Measurements from ENCODE around the gene MOB3B.

The MOB3B gene

DNA sequence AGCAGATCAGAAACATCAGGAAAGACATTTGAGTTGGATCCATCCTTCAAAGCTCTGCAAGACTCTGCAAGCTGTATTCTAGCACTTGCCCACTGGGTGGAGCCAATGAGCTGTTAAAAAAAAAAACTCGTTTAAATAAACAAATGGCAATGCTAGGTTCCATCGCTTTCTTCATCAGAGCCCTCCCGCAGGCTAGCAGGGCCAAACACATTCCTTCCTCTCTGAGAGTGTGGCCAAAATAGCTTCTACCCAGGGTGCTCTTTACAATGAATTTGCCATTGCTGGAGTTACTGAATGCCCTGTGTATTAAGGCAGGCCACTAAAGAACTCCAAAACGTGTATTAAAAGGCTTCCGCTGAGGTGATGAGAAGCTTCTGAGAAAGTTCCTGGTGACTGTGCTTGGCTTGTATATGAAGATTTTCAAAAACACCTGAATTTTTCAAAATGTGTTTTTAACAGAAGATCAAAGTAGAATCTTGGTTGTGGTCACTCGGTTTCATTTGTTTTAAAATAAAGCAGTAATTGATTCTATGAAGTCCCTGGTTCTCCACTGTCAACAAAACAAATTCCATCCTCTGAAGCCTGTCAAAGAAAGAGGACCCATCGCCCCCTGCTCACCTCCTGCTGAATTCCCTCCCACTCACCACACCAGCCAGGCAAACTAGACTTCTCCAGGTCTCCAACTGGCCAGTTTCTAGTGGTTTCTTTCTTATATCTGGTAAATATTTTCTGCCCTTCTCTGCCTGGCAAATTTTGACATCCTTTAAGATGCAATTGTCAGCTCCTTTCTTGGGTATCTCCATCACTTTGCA, 196.2 kb downstream of the MOB3B start:
- peak; percentile 2 for DNase-seq

GRCh38 chr9:27331393-27331792, 198.2 kb downstream of the MOB3B start:
- no peak for DNase-seq

DNA sequence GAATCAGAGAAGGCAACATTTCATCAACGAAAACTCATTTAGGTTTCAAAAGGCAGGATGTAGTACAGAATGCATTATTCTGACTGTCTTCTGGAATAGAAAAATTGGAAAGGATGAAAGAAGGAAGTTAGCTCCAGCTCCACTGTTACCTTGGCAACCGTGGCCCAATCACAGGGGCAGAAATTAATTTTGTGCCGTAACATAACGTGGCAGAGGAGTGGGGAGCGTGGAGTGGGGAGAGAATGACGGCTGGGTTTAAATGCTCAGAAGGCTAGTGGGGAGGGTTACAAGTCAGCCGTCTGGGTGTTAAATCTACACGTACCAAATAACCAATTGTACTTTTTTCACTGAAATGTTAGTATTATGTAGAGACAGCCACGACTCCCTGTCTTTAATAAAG, 200.3 kb downstream of the MOB3B start:
- DNase-seq, result no peak

- no peak for DNase-seq
These were observed 201.1 kb downstream of the MOB3B start for GRCh38 chr9:27328483-27328882.

DNA sequence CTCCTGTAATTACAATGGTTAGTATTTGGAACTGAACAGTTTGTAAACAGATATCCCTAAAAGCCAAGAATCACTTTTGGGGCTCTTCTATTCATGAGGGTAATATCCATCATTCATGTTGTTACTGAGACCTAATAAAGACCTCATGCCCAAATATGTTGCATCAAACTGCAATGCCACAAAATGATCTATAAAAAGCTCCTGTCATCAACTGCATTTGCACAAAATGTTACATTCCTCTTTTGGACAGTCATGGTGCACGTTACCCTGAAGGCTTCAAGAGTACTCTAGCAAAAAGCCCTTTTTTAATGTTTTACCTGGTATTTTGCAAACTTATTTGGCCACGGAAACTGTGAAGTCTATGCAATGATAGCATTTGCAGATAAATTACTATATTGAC, 218.4 kb downstream of the MOB3B start:
- DNase-seq, result no peak

- no peak for DNase-seq
These were observed 219.0 kb downstream of the MOB3B start for GRCh38 chr9:27310582-27310981.

GRCh38 chr9:27308691-27309390, 220.8 kb downstream of the MOB3B start:
- no peak for DNase-seq

- no peak for DNase-seq
These were observed 225.1 kb downstream of the MOB3B start for GRCh38 chr9:27304521-27304920.

GRCh38 chr9:27303219-27303618, 226.4 kb downstream of the MOB3B start:
- no peak for DNase-seq

DNA sequence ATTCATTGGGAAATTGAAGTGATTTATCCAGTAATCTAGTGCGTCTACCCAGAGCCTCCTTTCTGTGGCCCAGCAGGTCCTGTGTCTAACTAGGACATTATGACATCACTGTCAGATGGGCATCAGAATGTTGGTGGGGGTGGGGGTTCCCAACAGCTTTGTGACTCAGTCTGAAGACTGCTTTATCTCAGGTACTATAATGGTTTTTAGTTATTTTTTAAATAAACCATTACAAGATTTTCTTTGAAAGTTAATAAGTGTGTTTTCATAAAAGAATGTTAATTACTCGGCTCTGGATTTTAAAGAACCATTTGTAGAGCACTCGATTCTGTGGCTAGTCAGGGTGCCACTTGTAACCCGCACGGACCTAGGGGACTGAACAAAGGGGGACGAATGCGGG, 232.6 kb downstream of the MOB3B start, which contains the start of gene EQTN:
Gene EQTN (minus strand): TSS at position 101 of the 400 bp plus-strand sequence. CDS start 95 bp downstream, at position 6.
- no peak for DNase-seq

- no peak for DNase-seq
These were observed 235.6 kb downstream of the MOB3B start for GRCh38 chr9:27293996-27294395.

DNA sequence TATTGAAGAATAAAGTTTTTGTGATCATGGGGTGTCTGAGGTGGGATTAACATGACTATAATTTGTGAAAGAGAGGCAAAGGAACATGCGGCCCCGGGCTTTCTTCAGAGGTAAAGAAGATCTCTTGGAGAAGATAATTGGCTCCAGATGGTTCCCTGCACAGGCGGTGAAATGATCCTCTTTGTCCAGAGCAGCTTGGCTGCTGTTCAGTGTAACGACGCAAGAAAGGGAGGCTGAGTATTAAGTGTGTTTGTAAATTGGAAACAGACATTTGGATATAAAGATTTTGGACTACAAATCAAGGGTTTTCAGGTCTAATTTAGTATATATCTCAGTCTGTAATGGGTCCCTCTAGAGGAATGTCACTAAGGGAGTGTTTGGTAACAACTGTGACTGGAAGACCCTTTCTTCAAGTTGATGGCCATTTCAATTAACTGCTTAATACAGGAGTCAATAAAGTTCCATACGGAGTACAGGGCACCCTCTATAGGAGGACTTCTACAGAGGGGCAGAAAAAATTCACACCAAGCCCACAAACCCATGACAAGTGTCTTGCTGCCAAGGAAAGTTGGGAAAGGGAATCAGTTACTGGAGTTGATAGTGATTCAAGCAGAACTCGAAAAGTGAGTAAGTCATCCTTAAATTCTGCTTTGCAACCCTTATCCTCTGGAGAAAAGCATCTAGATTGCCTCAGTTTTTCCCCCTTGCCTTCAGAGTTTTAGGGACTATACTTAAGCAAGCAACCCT, 236.8 kb downstream of the MOB3B start:
- DNase-seq, result no peak

GRCh38 chr9:27291292-27291691, 238.3 kb downstream of the MOB3B start:
- DNase-seq, result no peak

DNA sequence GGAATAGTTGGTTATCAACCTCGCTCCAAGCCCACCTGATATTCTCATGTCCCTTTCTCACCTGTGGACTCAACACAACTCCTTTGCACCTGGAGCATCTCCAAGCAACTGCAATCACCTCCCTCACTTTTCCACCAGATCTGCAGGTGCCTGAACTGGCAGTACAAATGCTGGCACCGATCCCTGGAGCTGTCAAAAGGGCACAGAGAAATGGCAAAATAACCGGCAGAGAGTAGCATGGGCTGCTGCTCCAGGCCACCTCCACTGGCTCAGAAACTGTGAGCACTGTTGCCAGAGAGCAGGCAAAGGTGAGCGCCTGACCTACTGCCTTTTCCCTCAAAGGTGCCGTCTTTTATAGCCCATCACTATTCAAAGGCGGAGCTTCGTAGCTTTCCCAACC, 247.3 kb downstream of the MOB3B start:
- DNase-seq, result no peak

- DNase-seq, result no peak
These were observed 248.8 kb downstream of the MOB3B start for GRCh38 chr9:27280860-27281259.

DNA sequence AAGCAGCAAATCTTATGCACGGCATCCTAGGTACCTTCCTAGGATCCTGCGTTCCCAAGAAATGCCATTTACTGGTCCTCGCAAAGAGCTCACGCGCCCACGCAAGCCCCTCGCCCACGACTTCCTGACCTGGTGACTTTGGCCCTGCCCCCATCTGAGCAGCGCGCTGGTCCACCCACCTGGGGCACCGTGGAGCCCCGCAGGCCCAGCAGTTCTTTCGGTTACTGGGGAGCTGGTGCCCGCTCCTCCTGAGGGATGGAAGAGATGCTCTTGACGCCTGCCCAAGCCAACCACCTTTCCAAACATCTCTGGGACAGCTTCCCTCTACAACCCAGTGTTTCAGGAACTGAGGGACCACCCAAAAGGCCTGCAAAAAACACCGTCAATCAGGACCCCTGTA, 249.4 kb downstream of the MOB3B start:
- DNase-seq, result no peak

GRCh38 chr9:27279611-27280010, 250.0 kb downstream of the MOB3B start:
- DNase-seq, result no peak

DNA sequence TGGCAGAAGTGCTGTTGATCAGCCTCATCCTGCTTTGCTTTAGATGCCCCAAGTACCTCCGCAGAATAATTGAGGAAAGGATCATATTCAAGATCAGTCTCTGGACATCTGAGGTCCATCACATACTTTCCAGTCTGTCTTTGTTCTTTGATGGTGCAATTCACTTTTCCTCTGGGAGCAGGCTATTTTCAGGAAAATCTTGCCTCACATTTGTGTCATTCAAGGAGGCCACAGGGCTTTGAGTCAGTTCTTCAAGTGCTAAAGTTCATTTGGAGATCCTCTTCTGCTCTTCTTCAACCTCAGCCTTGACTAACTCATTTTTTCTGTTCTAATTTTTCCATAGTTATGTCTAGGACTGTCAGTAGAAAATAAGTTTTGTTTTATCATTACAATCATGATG, 251.2 kb downstream of the MOB3B start:
- no peak for DNase-seq

- no peak for DNase-seq
These were observed 253.2 kb downstream of the MOB3B start for GRCh38 chr9:27276193-27277030.

Measured in NCI-H510A (cell line).